GM19240 (cell line): ENCODE data around the gene PLVAP.
A peak's percentile ranks its signal among the peaks of the same experiment; 100 is the strongest.

Experiments used
- DNase-seq: peaks from one replicate; pipeline ENCODE4 v3.0.0; 2011; ENCODE audit warnings: low spot score; ENCODE audit not compliant: insufficient read length

The PLVAP gene

GRCh38 chr19:17323300-17323963, 53.7 kb downstream of the PLVAP start:
- DNase-seq: no peak

- no peak for DNase-seq
Measured at GRCh38 chr19:17322854-17323253, 54.3 kb downstream of the PLVAP start.

- DNase-seq: no peak
Measured at GRCh38 chr19:17321655-17322489, 55.3 kb downstream of the PLVAP start.

GRCh38 chr19:17320435-17320834, 56.7 kb downstream of the PLVAP start:
- DNase-seq: no peak

GRCh38 chr19:17319473-17320238, 57.5 kb downstream of the PLVAP start:
- no peak for DNase-seq

GRCh38 chr19:17318966-17319365, 58.2 kb downstream of the PLVAP start:
- no peak for DNase-seq

GRCh38 chr19:17314007-17314593, 63.0 kb downstream of the PLVAP start:
- no peak for DNase-seq

GRCh38 chr19:17312189-17313113, 64.7 kb downstream of the PLVAP start:
- no peak for DNase-seq

- no peak for DNase-seq
Measured at GRCh38 chr19:17311455-17312188, 65.5 kb downstream of the PLVAP start.

- no peak for DNase-seq
Measured at GRCh38 chr19:17309965-17310461, 67.1 kb downstream of the PLVAP start.

- peak; percentile 97 for DNase-seq
Measured at GRCh38 chr19:17309198-17309964, 67.8 kb downstream of the PLVAP start, which contains the start of gene DDA1. DDA1 (plus strand) TSS chr19:17309563; CDS start chr19:17309655, 92 bp downstream.

- DNase-seq: no peak
Measured at GRCh38 chr19:17307876-17308377, 69.2 kb downstream of the PLVAP start.

GRCh38 chr19:17306285-17306714, 70.8 kb downstream of the PLVAP start:
- DNase-seq: no peak

- peak; percentile 81 for DNase-seq
Measured at GRCh38 chr19:17305517-17306284, 71.4 kb downstream of the PLVAP start, which contains the start of gene MRPL34. MRPL34 (plus strand) TSS chr19:17305872; CDS start chr19:17305893, 21 bp downstream.

GRCh38 chr19:17305216-17305516, 72.0 kb downstream of the PLVAP start:
- DNase-seq: no peak

- no peak for DNase-seq
Measured at GRCh38 chr19:17304386-17305215, 72.5 kb downstream of the PLVAP start.

GRCh38 chr19:17303940-17304267, 73.2 kb downstream of the PLVAP start:
- no peak for DNase-seq
